ENCODE results near the gene MKKS.

DNA sequence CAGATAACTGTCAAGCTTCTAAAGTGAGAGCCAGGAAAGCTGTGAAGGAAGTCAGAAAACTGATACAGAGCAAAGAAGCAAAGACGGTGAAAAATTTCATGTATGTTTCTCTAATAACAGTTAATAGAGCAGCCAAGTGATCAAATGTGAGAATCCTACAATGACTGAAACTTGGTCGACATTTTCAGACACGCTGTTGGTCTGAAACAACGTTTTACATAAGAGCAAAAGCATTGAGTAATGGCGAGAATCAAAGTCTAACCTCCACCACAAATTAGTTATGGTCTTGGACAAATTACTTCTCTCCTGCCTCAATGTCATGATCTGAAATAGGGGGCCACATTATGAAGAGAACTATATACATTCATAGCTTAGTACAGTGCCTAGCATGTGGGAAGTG is 3.3 kb downstream of the MKKS start:
- TF ChIP-seq, protein P1, sequence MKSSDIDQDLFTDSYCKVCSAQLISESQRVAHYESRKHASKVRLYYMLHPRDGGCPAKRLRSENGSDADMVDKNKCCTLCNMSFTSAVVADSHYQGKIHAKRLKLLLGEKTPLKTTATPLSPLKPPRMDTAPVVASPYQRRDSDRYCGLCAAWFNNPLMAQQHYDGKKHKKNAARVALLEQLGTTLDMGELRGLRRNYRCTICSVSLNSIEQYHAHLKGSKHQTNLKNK (CRISPR knock-in tag; IDR thresholded peaks at IDR 0.05) = no peak
- TF ChIP-seq, protein P2, sequence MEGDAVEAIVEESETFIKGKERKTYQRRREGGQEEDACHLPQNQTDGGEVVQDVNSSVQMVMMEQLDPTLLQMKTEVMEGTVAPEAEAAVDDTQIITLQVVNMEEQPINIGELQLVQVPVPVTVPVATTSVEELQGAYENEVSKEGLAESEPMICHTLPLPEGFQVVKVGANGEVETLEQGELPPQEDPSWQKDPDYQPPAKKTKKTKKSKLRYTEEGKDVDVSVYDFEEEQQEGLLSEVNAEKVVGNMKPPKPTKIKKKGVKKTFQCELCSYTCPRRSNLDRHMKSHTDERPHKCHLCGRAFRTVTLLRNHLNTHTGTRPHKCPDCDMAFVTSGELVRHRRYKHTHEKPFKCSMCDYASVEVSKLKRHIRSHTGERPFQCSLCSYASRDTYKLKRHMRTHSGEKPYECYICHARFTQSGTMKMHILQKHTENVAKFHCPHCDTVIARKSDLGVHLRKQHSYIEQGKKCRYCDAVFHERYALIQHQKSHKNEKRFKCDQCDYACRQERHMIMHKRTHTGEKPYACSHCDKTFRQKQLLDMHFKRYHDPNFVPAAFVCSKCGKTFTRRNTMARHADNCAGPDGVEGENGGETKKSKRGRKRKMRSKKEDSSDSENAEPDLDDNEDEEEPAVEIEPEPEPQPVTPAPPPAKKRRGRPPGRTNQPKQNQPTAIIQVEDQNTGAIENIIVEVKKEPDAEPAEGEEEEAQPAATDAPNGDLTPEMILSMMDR (IDR thresholded peaks at IDR 0.05) = no peak
- no peak for TF ChIP-seq SOX15 (CRISPR knock-in tag; IDR thresholded peaks at IDR 0.05)
- TF ChIP-seq, protein P3, sequence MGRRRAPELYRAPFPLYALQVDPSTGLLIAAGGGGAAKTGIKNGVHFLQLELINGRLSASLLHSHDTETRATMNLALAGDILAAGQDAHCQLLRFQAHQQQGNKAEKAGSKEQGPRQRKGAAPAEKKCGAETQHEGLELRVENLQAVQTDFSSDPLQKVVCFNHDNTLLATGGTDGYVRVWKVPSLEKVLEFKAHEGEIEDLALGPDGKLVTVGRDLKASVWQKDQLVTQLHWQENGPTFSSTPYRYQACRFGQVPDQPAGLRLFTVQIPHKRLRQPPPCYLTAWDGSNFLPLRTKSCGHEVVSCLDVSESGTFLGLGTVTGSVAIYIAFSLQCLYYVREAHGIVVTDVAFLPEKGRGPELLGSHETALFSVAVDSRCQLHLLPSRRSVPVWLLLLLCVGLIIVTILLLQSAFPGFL (CRISPR knock-in tag; IDR thresholded peaks at IDR 0.05; ENCODE audit: borderline replicate concordance) = no peak

All from WTC11 (cell line).